Measurements from ENCODE around the gene LRBA.
"Not testable (repeated sequence)": the region's sequence is repeated elsewhere in the genome, so short reads cannot be mapped to it uniquely, and the experiment has no call there.

DNA sequence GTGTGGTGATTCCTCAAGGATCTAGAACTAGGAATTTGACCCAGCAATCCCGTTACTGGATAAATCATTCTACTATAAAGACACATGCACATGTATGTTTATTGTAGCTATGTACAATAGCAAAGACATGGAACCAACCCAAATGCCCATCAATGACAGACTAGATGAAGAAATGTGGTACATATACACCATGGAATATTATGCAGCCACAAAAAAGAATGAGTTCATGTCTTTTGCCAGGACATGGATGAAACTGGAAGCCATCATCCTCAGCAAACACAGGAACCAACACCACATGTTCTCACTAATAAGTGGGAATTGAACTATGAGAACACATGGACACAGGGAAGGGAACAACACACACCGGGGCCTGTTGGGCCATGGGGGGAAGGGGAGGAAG lies 450.1 kb downstream of the LRBA start:
- TF ChIP-seq TAF1 (conservative IDR thresholded peaks at IDR 0.05); JUND (IDR thresholded peaks at IDR 0.05); HNF4A (conservative IDR thresholded peaks at IDR 0.05); GABPA (IDR thresholded peaks at IDR 0.05 in 1 of 2, conservative IDR thresholded peaks at IDR 0.05 in 1 of 2); EGR1 (IDR thresholded peaks at IDR 0.05; ENCODE audit: low read depth in 2 of 2); RAD21 (IDR thresholded peaks at IDR 0.05); SP1 (IDR thresholded peaks at IDR 0.05); YY1 (IDR thresholded peaks at IDR 0.05); FOXA2 (IDR thresholded peaks at IDR 0.05): not testable (repeated sequence)
- TF ChIP-seq, protein P1, sequence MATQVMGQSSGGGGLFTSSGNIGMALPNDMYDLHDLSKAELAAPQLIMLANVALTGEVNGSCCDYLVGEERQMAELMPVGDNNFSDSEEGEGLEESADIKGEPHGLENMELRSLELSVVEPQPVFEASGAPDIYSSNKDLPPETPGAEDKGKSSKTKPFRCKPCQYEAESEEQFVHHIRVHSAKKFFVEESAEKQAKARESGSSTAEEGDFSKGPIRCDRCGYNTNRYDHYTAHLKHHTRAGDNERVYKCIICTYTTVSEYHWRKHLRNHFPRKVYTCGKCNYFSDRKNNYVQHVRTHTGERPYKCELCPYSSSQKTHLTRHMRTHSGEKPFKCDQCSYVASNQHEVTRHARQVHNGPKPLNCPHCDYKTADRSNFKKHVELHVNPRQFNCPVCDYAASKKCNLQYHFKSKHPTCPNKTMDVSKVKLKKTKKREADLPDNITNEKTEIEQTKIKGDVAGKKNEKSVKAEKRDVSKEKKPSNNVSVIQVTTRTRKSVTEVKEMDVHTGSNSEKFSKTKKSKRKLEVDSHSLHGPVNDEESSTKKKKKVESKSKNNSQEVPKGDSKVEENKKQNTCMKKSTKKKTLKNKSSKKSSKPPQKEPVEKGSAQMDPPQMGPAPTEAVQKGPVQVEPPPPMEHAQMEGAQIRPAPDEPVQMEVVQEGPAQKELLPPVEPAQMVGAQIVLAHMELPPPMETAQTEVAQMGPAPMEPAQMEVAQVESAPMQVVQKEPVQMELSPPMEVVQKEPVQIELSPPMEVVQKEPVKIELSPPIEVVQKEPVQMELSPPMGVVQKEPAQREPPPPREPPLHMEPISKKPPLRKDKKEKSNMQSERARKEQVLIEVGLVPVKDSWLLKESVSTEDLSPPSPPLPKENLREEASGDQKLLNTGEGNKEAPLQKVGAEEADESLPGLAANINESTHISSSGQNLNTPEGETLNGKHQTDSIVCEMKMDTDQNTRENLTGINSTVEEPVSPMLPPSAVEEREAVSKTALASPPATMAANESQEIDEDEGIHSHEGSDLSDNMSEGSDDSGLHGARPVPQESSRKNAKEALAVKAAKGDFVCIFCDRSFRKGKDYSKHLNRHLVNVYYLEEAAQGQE (IDR thresholded peaks at IDR 0.05) = not testable (repeated sequence)
- TF ChIP-seq, protein P2, sequence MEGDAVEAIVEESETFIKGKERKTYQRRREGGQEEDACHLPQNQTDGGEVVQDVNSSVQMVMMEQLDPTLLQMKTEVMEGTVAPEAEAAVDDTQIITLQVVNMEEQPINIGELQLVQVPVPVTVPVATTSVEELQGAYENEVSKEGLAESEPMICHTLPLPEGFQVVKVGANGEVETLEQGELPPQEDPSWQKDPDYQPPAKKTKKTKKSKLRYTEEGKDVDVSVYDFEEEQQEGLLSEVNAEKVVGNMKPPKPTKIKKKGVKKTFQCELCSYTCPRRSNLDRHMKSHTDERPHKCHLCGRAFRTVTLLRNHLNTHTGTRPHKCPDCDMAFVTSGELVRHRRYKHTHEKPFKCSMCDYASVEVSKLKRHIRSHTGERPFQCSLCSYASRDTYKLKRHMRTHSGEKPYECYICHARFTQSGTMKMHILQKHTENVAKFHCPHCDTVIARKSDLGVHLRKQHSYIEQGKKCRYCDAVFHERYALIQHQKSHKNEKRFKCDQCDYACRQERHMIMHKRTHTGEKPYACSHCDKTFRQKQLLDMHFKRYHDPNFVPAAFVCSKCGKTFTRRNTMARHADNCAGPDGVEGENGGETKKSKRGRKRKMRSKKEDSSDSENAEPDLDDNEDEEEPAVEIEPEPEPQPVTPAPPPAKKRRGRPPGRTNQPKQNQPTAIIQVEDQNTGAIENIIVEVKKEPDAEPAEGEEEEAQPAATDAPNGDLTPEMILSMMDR (IDR thresholded peaks at IDR 0.05; ENCODE audit: low read depth, low read length, missing input control) = not testable (repeated sequence)
- TF ChIP-seq, protein P3, sequence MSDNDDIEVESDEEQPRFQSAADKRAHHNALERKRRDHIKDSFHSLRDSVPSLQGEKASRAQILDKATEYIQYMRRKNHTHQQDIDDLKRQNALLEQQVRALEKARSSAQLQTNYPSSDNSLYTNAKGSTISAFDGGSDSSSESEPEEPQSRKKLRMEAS (IDR thresholded peaks at IDR 0.05) = not testable (repeated sequence)

Data from liver (tissue), 3 donors.